Brain microvascular endothelial cell (primary cell): ENCODE results near the gene DUSP2.

Source experiments
- DNase-seq: peaks from one replicate; pipeline ENCODE4 v3.0.0-alpha.2; 2020
- H3K27ac ChIP-seq: fragments of 250-450 bp; sonication (Bioruptor Pico); 2 replicates; pipeline ENCODE4 v1.5.1; 2020; ENCODE audit warnings: mild to moderate bottlenecking, moderate library complexity
- H3K27me3 ChIP-seq: fragments of 250-450 bp; sonication (Bioruptor Pico); replicated peaks from 2 replicates; pipeline ENCODE4 v1.5.1; 2020; ENCODE audit warnings: mild to moderate bottlenecking
- H3K36me3 ChIP-seq: fragments of 250-450 bp; sonication (Bioruptor Pico); replicated peaks from 2 replicates; pipeline ENCODE4 v1.5.1; 2020; ENCODE audit warnings: mild to moderate bottlenecking
- H3K4me3 ChIP-seq: 2 replicates; pipeline ENCODE4 v1.5.1; 2011; ENCODE audit warnings: low read depth, mild to moderate bottlenecking, control low read depth, low read length, moderate library complexity
- CTCF ChIP-seq: IDR thresholded peaks from 2 replicates; pipeline ENCODE4 v1.5.1; 2011; ENCODE audit warnings: low read depth, mild to moderate bottlenecking, moderate library complexity, low read length, control low read depth, inconsistent platforms; ENCODE audit errors: missing control alignments
- in situ Hi-C: cut with HindIII; loops from 2 replicates; pipeline ENCODE4 v1.10.0; 2017; ENCODE audit warnings: low sequenced_read_pairs, low pct_ligation_motif_present

The DUSP2 gene

GRCh38 chr2:96110621-96111256 is 34.5 kb downstream of the DUSP2 start:
- Histone ChIP-seq H3K4me3 (no peak overlapping the region), H3K27ac (no peak overlapping the region), H3K27me3 (peaks cover 10% of the 10 kb centered on the region), H3K36me3 (no peaks in the 10 kb centered on the region)
- in situ Hi-C loops: no loop called here
- no peak for TF ChIP-seq CTCF
- DNase-seq: no peak

GRCh38 chr2:96109931-96110511 is 35.2 kb downstream of the DUSP2 start:
- no peak for DNase-seq
- H3K27ac ChIP-seq: no peak overlapping the region
- H3K4me3 ChIP-seq: no peak overlapping the region
- no peaks in the 10 kb centered on the region for H3K36me3 ChIP-seq
- peaks cover 2% of the 10 kb centered on the region for H3K27me3 ChIP-seq
- no peak for TF ChIP-seq CTCF
- in situ Hi-C loops: no loop called here

- no peak for TF ChIP-seq CTCF
- no peak for DNase-seq
- no peak overlapping the region for H3K4me3 ChIP-seq
- H3K27me3 ChIP-seq: no peaks in the 10 kb centered on the region
- no peaks in the 10 kb centered on the region for H3K36me3 ChIP-seq
- H3K27ac ChIP-seq: no peak overlapping the region
- in situ Hi-C loops: no loop called here
Observed at GRCh38 chr2:96109361-96109680, 35.9 kb downstream of the DUSP2 start.

GRCh38 chr2:96108541-96109360 is 36.5 kb downstream of the DUSP2 start:
- H3K4me3 ChIP-seq: no peak overlapping the region
- H3K36me3 ChIP-seq: no peaks in the 10 kb centered on the region
- TF ChIP-seq CTCF: no peak
- no peaks in the 10 kb centered on the region for H3K27me3 ChIP-seq
- no peak for DNase-seq
- H3K27ac ChIP-seq: no peak overlapping the region
- in situ Hi-C loops: no loop called here

- in situ Hi-C loops: no loop called here
- Histone ChIP-seq H3K36me3 (no peaks in the 10 kb centered on the region), H3K4me3 (no peak overlapping the region), H3K27ac (no peak overlapping the region), H3K27me3 (no peaks in the 10 kb centered on the region)
- DNase-seq: no peak
- no peak for TF ChIP-seq CTCF
Observed at GRCh38 chr2:96108151-96108540, 37.1 kb downstream of the DUSP2 start.
